Loucy (cell line): Measurements from ENCODE around the gene AKT1S1.
"Not testable (repeated sequence)": the region's sequence is repeated elsewhere in the genome, so short reads cannot be mapped to it uniquely, and the experiment has no call there.

ENCODE experiments used
- EZH2phosphoT487 ChIP-seq: fragments of 200-600 bp; IDR thresholded peaks from 2 replicates; pipeline ENCODE4 v1.6.1; 2018; ENCODE audit warnings: antibody characterized with exemption, mild to moderate bottlenecking, moderate library complexity, borderline replicate concordance
- TF ChIP-seq, protein P1 (sequence below): fragments of 200-600 bp; sonication (generic); conservative IDR thresholded peaks from 2 replicates; pipeline ENCODE4 v1.5.1; 2014; ENCODE audit warnings: mild to moderate bottlenecking, antibody characterized with exemption, low read length

DNA sequence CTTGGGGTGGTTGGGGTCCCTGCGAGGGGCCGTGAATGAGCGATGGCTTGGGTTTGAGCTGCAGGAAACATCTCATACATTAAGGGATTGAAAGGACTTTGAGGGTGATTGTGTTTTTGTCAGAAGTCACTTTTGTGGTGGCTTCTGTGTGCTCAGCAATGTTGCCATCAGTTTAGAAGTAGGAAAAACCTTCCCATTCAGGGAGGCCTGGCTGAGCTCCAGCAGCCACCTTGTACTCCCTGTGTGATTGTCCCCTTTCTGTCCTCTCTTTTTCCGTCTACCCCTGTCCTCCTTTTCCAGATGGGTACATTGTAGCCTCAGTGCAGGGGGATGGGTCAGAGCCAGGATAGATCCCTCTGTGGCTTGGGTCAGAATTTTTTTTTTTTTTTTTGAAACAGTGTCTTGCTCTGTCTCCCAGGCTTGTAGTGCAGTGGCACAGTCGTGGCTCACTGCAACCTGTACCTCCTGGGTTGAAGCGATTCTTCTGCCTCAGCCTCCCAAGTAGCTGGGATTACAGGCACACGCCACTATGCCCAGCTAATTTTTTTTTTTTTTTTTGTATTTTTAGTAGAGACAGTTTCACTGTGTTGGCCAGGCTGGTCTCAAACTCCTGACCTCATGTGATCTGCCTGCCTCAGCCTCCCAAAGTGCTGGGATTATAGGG, 57.6 kb downstream of the AKT1S1 start:
- TF ChIP-seq, protein P1, sequence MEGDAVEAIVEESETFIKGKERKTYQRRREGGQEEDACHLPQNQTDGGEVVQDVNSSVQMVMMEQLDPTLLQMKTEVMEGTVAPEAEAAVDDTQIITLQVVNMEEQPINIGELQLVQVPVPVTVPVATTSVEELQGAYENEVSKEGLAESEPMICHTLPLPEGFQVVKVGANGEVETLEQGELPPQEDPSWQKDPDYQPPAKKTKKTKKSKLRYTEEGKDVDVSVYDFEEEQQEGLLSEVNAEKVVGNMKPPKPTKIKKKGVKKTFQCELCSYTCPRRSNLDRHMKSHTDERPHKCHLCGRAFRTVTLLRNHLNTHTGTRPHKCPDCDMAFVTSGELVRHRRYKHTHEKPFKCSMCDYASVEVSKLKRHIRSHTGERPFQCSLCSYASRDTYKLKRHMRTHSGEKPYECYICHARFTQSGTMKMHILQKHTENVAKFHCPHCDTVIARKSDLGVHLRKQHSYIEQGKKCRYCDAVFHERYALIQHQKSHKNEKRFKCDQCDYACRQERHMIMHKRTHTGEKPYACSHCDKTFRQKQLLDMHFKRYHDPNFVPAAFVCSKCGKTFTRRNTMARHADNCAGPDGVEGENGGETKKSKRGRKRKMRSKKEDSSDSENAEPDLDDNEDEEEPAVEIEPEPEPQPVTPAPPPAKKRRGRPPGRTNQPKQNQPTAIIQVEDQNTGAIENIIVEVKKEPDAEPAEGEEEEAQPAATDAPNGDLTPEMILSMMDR: not testable (repeated sequence)
- not testable (repeated sequence) for TF ChIP-seq EZH2phosphoT487
